Liver (tissue), 9 donors: ENCODE data around the gene LLPH. TPM values are rescaled to one million over a fixed set of nuclear protein-coding genes. Genes with fewer than 3 reads are reported as not detected.

ENCODE experiments used
- DNase-seq: peaks from one replicate; pipeline ENCODE4 v3.0.0-alpha.2; 2017; ENCODE audit warnings: low spot score
- H3K27ac ChIP-seq, 2 donors: one replicate each; pipeline ENCODE4 v1.7.0; 2013; ENCODE audit warnings: inconsistent platforms in 2 of 2, low read length in 2 of 2, control low read depth in 1 of 2, low read depth in 1 of 2, mild to moderate bottlenecking in 1 of 2
- H3K27me3 ChIP-seq, 4 donors: one replicate each; pipeline versions ENCODE4 v1.6.1 to v1.7.0; 2013; ENCODE audit warnings: low read length in 3 of 4, inconsistent platforms in 1 of 4, mild to moderate bottlenecking in 1 of 4, moderate library complexity in 1 of 4; ENCODE audit not compliant: control insufficient read depth in 4 of 4, insufficient read depth in 4 of 4
- H3K36me3 ChIP-seq, 4 donors: one replicate each; pipeline versions ENCODE4 v1.6.1 to v1.7.0; 2013; ENCODE audit warnings: low read length in 3 of 4, mild to moderate bottlenecking in 3 of 4, low read depth in 1 of 4, moderate library complexity in 1 of 4; ENCODE audit not compliant: control insufficient read depth in 4 of 4, insufficient read depth in 3 of 4
- H3K4me1 ChIP-seq, 4 donors: one replicate each; pipeline versions ENCODE4 v1.6.1 to v1.7.0; 2013; ENCODE audit warnings: low read length in 3 of 4, mild to moderate bottlenecking in 3 of 4, moderate library complexity in 1 of 4; ENCODE audit not compliant: control insufficient read depth in 4 of 4, insufficient read depth in 4 of 4
- H3K4me3 ChIP-seq, 3 donors: one replicate each; pipeline versions ENCODE4 v1.6.1 to v1.7.0; 2013; ENCODE audit warnings: low read length in 3 of 3, control low read depth in 1 of 3, low read depth in 1 of 3, mild to moderate bottlenecking in 1 of 3
- H3K9ac ChIP-seq, 2 donors: one replicate each; pipeline ENCODE4 v1.7.0; 2013; ENCODE audit warnings: low read length in 2 of 2, mild to moderate bottlenecking in 2 of 2, moderate library complexity in 2 of 2, control low read depth in 1 of 2, low read depth in 1 of 2
- H3K9me3 ChIP-seq, 4 donors: one replicate each; pipeline versions ENCODE4 v1.6.1 to v1.7.0; 2013; ENCODE audit warnings: low read length in 3 of 4; ENCODE audit not compliant: control insufficient read depth in 4 of 4
- EGR1 ChIP-seq, 2 donors: IDR thresholded peaks; 2 replicates each; pipeline ENCODE4 v1.6.1; 2016 to 2018; ENCODE audit warnings: antibody characterized with exemption in 2 of 2, low read depth in 2 of 2
- FOXA1 ChIP-seq: IDR thresholded peaks from 2 replicates; pipeline ENCODE4 v1.6.1; 2016; ENCODE audit warnings: antibody characterized with exemption
- FOXA2 ChIP-seq: IDR thresholded peaks from 2 replicates; pipeline ENCODE4 v1.6.1; 2016; ENCODE audit warnings: antibody characterized with exemption
- GABPA ChIP-seq, 2 donors: IDR thresholded peaks in 1 of 2; conservative IDR thresholded peaks in 1 of 2; 2 replicates each; pipeline ENCODE4 v1.6.1; 2016; ENCODE audit warnings: antibody characterized with exemption in 2 of 2, mild to moderate bottlenecking in 1 of 2, moderate library complexity in 1 of 2
- HNF4A ChIP-seq, 2 donors: conservative IDR thresholded peaks; 2 replicates each; pipeline ENCODE4 v1.6.1; 2016; ENCODE audit warnings: antibody characterized with exemption in 2 of 2, mild to moderate bottlenecking in 2 of 2
- HNF4G ChIP-seq: IDR thresholded peaks from 2 replicates; pipeline ENCODE4 v1.6.1; 2016; ENCODE audit warnings: antibody characterized with exemption
- JUND ChIP-seq, 2 donors: IDR thresholded peaks; 2 replicates each; pipeline ENCODE4 v1.6.1; 2016; ENCODE audit warnings: antibody characterized with exemption in 2 of 2
- MAX ChIP-seq: IDR thresholded peaks from 2 replicates; pipeline ENCODE4 v1.6.1; 2016; ENCODE audit warnings: antibody characterized with exemption
- RAD21 ChIP-seq, 2 donors: IDR thresholded peaks; 2 replicates each; pipeline ENCODE4 v1.6.1; 2016; ENCODE audit warnings: antibody characterized with exemption in 2 of 2, mild to moderate bottlenecking in 2 of 2
- RXRA ChIP-seq, 2 donors: IDR thresholded peaks; 2 replicates each; pipeline ENCODE4 v1.6.1; 2017 to 2018; ENCODE audit warnings: antibody characterized with exemption in 2 of 2, mild to moderate bottlenecking in 1 of 2
- SP1 ChIP-seq: IDR thresholded peaks from 2 replicates; pipeline ENCODE4 v1.6.1; 2018; ENCODE audit warnings: antibody characterized with exemption, mild to moderate bottlenecking
- TAF1 ChIP-seq: conservative IDR thresholded peaks from 2 replicates; pipeline ENCODE4 v1.6.1; 2016; ENCODE audit warnings: antibody characterized with exemption, mild to moderate bottlenecking
- YY1 ChIP-seq: IDR thresholded peaks from 2 replicates; pipeline ENCODE4 v1.6.1; 2016; ENCODE audit warnings: antibody characterized with exemption, mild to moderate bottlenecking
- ZBTB33 ChIP-seq: IDR thresholded peaks from 2 replicates; pipeline ENCODE4 v1.6.1; 2016; ENCODE audit warnings: antibody characterized with exemption
- WGBS: extraction: QIAGEN DNeasy Blood & Tissue Kit; methylation state at CpG from one replicate; pipeline ENCODE4 v1.1.7; 2013; 5-methylcytosine and 5-hydroxymethylcytosine counted together
- polyA plus RNA-seq, 2 donors: library from polyadenylated mRNA; stranded (reverse) in 1 of 2; unstranded in 1 of 2; fragments of 200-250 nt in 1 of 2; fragments of >200 nt in 1 of 2; fragmentation: Nextera tagmentation in 1 of 2; extraction: Ambion mirVana in 1 of 2; gene quantifications; one replicate each; pipeline versions ENCODE4 v1.2.1 to v1.2.3, GENCODE V29; 2013 to 2015
- total RNA-seq, 2 donors: library from RNA; depleted of rRNA; stranded (reverse); fragments of >200 nt; gene quantifications; one replicate each; pipeline ENCODE4 v1.2.3, GENCODE V29; 2014
- TF ChIP-seq, protein P1 (sequence below): fragments of 150-350 bp; IDR thresholded peaks from 2 replicates; pipeline ENCODE4 v1.5.1; 2017; ENCODE audit warnings: improper control_type of control experiment, low read depth, low read length; ENCODE audit not compliant: missing input control
- TF ChIP-seq, protein P2 (sequence below): IDR thresholded peaks from 2 replicates; pipeline ENCODE4 v1.6.1; 2016; ENCODE audit warnings: antibody characterized with exemption, mild to moderate bottlenecking
- TF ChIP-seq, protein P3 (sequence below): IDR thresholded peaks from 2 replicates; pipeline ENCODE4 v1.6.1; 2016; ENCODE audit warnings: antibody characterized with exemption
- donor health status: healthy.
- donor health status: healthy.
- donor health status: healthy.
- donor health status: healthy.
- donor health status: healthy.

The LLPH gene
- total and polyA plus RNA-seq, 4 donors, result 2.6 to 18.1 (median 6.6) TPM

DNA sequence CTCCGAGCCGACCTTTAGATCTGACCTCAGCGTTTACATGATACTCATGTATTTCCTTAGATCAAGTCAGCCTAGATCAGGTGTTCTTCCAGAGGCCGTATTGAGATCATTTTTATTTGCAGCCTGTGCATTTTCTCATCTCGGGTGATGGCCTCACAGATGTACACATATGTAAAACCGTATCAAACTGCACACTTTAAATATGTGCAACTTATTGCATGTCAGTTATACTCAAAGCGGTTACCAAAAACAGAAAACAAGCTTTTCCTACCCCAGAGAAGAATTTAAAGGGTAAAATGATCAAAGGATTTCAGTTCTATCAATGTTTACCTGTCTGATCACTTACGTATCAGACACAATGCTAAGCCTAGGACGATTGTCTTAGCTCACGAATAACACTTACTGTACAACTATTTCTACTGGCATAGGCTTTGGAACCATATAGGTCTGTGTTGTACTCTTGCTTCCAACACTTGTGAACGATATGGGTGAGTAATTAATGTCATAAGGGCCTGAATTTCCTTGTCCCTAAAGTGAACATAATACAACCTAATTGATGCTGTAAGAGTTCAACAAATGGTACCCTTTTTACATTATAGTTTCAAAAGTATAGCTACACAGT, 628 bp upstream of the LLPH start:
- Histone ChIP-seq H3K9me3 (no peaks in the 10 kb centered on the region), H3K27ac (peak overlapping the region; percentile 46 to 64), H3K4me1 (peaks cover 4 to 18% (median 15%) of the 10 kb centered on the region in 4 donors), H3K9ac (peak overlapping the region; percentile 74 to 80), H3K27me3 (no peaks in the 10 kb centered on the region), H3K36me3 (peaks cover 0 to 15% (median 13%) of the 10 kb centered on the region in 4 donors), H3K4me3 (peak overlapping the region; percentile 66 to 97 (median 94))
- 10% methylated on average over 11 of the region's 11 CpGs for WGBS
- no peak for TF ChIP-seq RAD21 (IDR thresholded peaks at IDR 0.05)
- no peak for TF ChIP-seq EGR1 (IDR thresholded peaks at IDR 0.05; ENCODE audit: low read depth in 2 of 2)
- no peak for TF ChIP-seq ZBTB33
- TF ChIP-seq GABPA (IDR thresholded peaks at IDR 0.05 in 1 of 2, conservative IDR thresholded peaks at IDR 0.05 in 1 of 2), result no peak
- TF ChIP-seq YY1, result no peak
- no peak for TF ChIP-seq SP1
- TF ChIP-seq FOXA2, result no peak
- TF ChIP-seq FOXA1, result no peak
- no peak for TF ChIP-seq RXRA (IDR thresholded peaks at IDR 0.05)
- no peak for TF ChIP-seq MAX
- TF ChIP-seq HNF4A (conservative IDR thresholded peaks at IDR 0.05), result no peak
- DNase-seq, result no peak

DNA sequence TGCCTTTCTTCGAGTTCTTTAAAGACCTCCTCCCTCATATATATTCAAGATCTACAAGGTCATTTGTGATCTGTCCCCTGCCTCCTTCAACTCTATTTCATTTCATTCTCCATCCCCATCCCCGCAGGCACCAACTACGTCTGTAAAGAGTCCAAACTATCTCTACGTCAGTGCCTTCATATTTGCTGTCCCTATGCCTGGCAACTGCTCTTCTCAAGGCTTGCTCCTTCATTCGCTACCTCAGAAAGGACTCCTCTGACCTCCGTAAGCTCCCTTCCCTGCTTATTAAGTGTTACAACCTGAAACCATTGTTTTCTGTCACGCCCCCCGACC, 650 bp downstream of the LLPH start:
- Histone ChIP-seq H3K27ac (no peak overlapping the region), H3K4me1 (peaks cover 4 to 18% (median 15%) of the 10 kb centered on the region in 4 donors), H3K27me3 (no peaks in the 10 kb centered on the region), H3K4me3 (peak overlapping the region; percentile 66 to 97 (median 94)), H3K9ac (peak overlapping the region; percentile 47 to 74), H3K9me3 (no peaks in the 10 kb centered on the region), H3K36me3 (peaks cover 1 to 21% (median 16%) of the 10 kb centered on the region in 4 donors)
- peak; percentile 35 for DNase-seq
- TF ChIP-seq RXRA (IDR thresholded peaks at IDR 0.05) (no peak), ZBTB33 (no peak), GABPA (IDR thresholded peaks at IDR 0.05 in 1 of 2, conservative IDR thresholded peaks at IDR 0.05 in 1 of 2) (no peak), YY1 (no peak), TAF1 (no peak), SP1 (no peak), FOXA2 (no peak), RAD21 (IDR thresholded peaks at IDR 0.05) (no peak), FOXA1 (no peak), HNF4G (no peak), JUND (IDR thresholded peaks at IDR 0.05) (no peak), MAX (no peak), HNF4A (conservative IDR thresholded peaks at IDR 0.05) (no peak), EGR1 (IDR thresholded peaks at IDR 0.05; ENCODE audit: low read depth in 2 of 2) (no peak)
- TF ChIP-seq, protein P1, sequence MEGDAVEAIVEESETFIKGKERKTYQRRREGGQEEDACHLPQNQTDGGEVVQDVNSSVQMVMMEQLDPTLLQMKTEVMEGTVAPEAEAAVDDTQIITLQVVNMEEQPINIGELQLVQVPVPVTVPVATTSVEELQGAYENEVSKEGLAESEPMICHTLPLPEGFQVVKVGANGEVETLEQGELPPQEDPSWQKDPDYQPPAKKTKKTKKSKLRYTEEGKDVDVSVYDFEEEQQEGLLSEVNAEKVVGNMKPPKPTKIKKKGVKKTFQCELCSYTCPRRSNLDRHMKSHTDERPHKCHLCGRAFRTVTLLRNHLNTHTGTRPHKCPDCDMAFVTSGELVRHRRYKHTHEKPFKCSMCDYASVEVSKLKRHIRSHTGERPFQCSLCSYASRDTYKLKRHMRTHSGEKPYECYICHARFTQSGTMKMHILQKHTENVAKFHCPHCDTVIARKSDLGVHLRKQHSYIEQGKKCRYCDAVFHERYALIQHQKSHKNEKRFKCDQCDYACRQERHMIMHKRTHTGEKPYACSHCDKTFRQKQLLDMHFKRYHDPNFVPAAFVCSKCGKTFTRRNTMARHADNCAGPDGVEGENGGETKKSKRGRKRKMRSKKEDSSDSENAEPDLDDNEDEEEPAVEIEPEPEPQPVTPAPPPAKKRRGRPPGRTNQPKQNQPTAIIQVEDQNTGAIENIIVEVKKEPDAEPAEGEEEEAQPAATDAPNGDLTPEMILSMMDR, result no peak
- TF ChIP-seq, protein P2, sequence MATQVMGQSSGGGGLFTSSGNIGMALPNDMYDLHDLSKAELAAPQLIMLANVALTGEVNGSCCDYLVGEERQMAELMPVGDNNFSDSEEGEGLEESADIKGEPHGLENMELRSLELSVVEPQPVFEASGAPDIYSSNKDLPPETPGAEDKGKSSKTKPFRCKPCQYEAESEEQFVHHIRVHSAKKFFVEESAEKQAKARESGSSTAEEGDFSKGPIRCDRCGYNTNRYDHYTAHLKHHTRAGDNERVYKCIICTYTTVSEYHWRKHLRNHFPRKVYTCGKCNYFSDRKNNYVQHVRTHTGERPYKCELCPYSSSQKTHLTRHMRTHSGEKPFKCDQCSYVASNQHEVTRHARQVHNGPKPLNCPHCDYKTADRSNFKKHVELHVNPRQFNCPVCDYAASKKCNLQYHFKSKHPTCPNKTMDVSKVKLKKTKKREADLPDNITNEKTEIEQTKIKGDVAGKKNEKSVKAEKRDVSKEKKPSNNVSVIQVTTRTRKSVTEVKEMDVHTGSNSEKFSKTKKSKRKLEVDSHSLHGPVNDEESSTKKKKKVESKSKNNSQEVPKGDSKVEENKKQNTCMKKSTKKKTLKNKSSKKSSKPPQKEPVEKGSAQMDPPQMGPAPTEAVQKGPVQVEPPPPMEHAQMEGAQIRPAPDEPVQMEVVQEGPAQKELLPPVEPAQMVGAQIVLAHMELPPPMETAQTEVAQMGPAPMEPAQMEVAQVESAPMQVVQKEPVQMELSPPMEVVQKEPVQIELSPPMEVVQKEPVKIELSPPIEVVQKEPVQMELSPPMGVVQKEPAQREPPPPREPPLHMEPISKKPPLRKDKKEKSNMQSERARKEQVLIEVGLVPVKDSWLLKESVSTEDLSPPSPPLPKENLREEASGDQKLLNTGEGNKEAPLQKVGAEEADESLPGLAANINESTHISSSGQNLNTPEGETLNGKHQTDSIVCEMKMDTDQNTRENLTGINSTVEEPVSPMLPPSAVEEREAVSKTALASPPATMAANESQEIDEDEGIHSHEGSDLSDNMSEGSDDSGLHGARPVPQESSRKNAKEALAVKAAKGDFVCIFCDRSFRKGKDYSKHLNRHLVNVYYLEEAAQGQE, result no peak
- TF ChIP-seq, protein P3, sequence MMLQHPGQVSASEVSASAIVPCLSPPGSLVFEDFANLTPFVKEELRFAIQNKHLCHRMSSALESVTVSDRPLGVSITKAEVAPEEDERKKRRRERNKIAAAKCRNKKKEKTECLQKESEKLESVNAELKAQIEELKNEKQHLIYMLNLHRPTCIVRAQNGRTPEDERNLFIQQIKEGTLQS, result no peak
- 7% methylated on average over 8 of the region's 8 CpGs for WGBS
